ENCODE results near the gene CBFA2T2.
A peak's percentile ranks its signal among the peaks of the same experiment; 100 is the strongest.

CBFA2T2 gene

GRCh38 chr20:33650111-33650752 is 160.3 kb downstream of the CBFA2T2 start:
- no peak for DNase-seq (ENCODE audit: low read depth in 3 of 3, low spot score in 1 of 3)

GRCh38 chr20:33650753-33651561 is 161.1 kb downstream of the CBFA2T2 start:
- DNase-seq (ENCODE audit: low read depth in 3 of 3, low spot score in 1 of 3) = no peak

- DNase-seq (ENCODE audit: low read depth in 3 of 3, low spot score in 1 of 3) = no peak
Observed at GRCh38 chr20:33651562-33652048, 161.7 kb downstream of the CBFA2T2 start.

GRCh38 chr20:33653218-33653899 is 163.5 kb downstream of the CBFA2T2 start:
- DNase-seq (ENCODE audit: low read depth in 3 of 3, low spot score in 1 of 3) = no peak

- no peak for DNase-seq (ENCODE audit: low read depth in 3 of 3, low spot score in 1 of 3)
Observed at GRCh38 chr20:33653900-33654596, 164.2 kb downstream of the CBFA2T2 start.

- no peak for DNase-seq (ENCODE audit: low read depth in 3 of 3, low spot score in 1 of 3)
Observed at GRCh38 chr20:33654680-33655161, 164.8 kb downstream of the CBFA2T2 start.

GRCh38 chr20:33655164-33655563 is 165.3 kb downstream of the CBFA2T2 start:
- DNase-seq (ENCODE audit: low read depth in 3 of 3, low spot score in 1 of 3) = no peak

- no peak for DNase-seq (ENCODE audit: low read depth in 3 of 3, low spot score in 1 of 3)
Observed at GRCh38 chr20:33656010-33656782, 166.3 kb downstream of the CBFA2T2 start.

- DNase-seq (ENCODE audit: low read depth in 3 of 3, low spot score in 1 of 3) = no peak
Observed at GRCh38 chr20:33656783-33657703, 167.1 kb downstream of the CBFA2T2 start.

- no peak for DNase-seq (ENCODE audit: low read depth in 3 of 3, low spot score in 1 of 3)
Observed at GRCh38 chr20:33657704-33658095, 167.8 kb downstream of the CBFA2T2 start.

GRCh38 chr20:33658510-33658909 is 168.6 kb downstream of the CBFA2T2 start:
- DNase-seq (ENCODE audit: low read depth in 3 of 3, low spot score in 1 of 3) = no peak

GRCh38 chr20:33658929-33659328 is 169.0 kb downstream of the CBFA2T2 start:
- no peak for DNase-seq (ENCODE audit: low read depth in 3 of 3, low spot score in 1 of 3)

GRCh38 chr20:33659341-33660034 is 169.6 kb downstream of the CBFA2T2 start:
- DNase-seq (ENCODE audit: low read depth in 3 of 3, low spot score in 1 of 3) = no peak

- DNase-seq (ENCODE audit: low read depth in 3 of 3, low spot score in 1 of 3) = no peak
Observed at GRCh38 chr20:33660035-33660684, 170.3 kb downstream of the CBFA2T2 start.

- DNase-seq (ENCODE audit: low read depth in 3 of 3, low spot score in 1 of 3) = no peak
Observed at GRCh38 chr20:33660685-33661058, 170.8 kb downstream of the CBFA2T2 start.

- DNase-seq (ENCODE audit: low read depth in 3 of 3, low spot score in 1 of 3) = no peak
Observed at GRCh38 chr20:33662172-33662571, 172.3 kb downstream of the CBFA2T2 start, which contains the start of gene C20orf144. Gene C20orf144, plus strand, starts transcription at chr20:33662327. Its CDS starts 19 bp downstream, at chr20:33662346.

GRCh38 chr20:33663161-33664084 is 173.5 kb downstream of the CBFA2T2 start:
- peak in 2 of 3 donors; percentile 64 to 73 for DNase-seq (ENCODE audit: low read depth in 3 of 3, low spot score in 1 of 3)

Data from stimulated activated CD4-positive, alpha-beta T cell treated with anti-CD3 and anti-CD28 coated beads, TNF-alpha, amount 100 ng/mL, for 1 hour (primary cell).